Measurements from ENCODE around the gene IGFBP6. TPM values are rescaled to one million over a fixed set of nuclear protein-coding genes. Genes with fewer than 3 reads are reported as not detected.

The IGFBP6 gene
- total RNA-seq, 4 donors from 2014 or later, result 67.3 to 143 (median 77.4) TPM

DNA sequence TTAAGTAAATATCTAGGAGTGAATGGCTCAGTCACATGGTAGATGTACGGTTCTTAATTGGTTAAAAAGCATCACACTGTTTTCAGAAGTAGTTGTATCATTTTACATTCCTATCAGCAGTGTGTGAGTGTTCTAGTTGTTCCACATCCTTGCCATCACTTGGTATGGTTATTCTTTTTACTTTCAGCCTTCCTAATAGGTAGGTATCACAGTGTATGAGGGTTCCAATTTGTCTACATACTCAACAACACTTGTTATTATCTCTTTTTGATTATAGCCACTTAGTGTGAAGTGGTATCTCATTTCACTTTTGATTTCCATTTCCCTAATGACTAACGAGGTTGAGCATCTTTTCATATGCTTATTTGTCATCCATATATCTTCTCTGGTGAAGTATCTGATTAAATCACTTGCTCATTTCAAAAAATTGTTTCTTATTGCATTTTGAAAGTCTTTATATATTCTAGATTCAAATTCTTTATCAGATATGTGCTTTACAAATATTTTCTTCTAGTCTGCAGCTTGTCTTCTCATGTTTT is 14.8 kb upstream of the IGFBP6 start:
- Histone ChIP-seq H3K4me1 (peaks cover 9 to 17% of the 10 kb centered on the region in 2 donors), H3K36me3 (no peaks in the 10 kb centered on the region), H3K27me3 (no peaks in the 10 kb centered on the region), H3K4me3 (no peak overlapping the region), H3K9me3 (no peaks in the 10 kb centered on the region), H3K27ac (no peak overlapping the region)
- in situ Hi-C loops (cut with MboI; ENCODE audit: low sequenced_read_pairs in 4 of 4) (no loop called here), intact Hi-C loops (cut with DNase I; ENCODE audit: low total_unique reads) (no loop called here)
- DNase-seq (no peak), ATAC-seq (no peak)
- TF ChIP-seq POLR2A (IDR thresholded peaks at IDR 0.05), result no peak
- no peak for TF ChIP-seq CTCF (IDR thresholded peaks at IDR 0.05 in 4 of 5, conservative IDR thresholded peaks at IDR 0.05 in 1 of 5)

- Histone ChIP-seq H3K27me3 (no peaks in the 10 kb centered on the region), H3K27ac (no peak overlapping the region), H3K4me3 (no peak overlapping the region), H3K36me3 (no peaks in the 10 kb centered on the region), H3K4me1 (no peaks in the 10 kb centered on the region), H3K9me3 (no peaks in the 10 kb centered on the region)
- intact Hi-C loops (cut with DNase I; ENCODE audit: low total_unique reads), result no loop called here
- in situ Hi-C loops (cut with MboI; ENCODE audit: low sequenced_read_pairs in 4 of 4), result no loop called here
- DNase-seq (no peak), ATAC-seq (no peak)
- TF ChIP-seq CTCF (IDR thresholded peaks at IDR 0.05 in 4 of 5, conservative IDR thresholded peaks at IDR 0.05 in 1 of 5), result no peak
- TF ChIP-seq POLR2A (IDR thresholded peaks at IDR 0.05), result no peak
These were observed 11.1 kb upstream of the IGFBP6 start for GRCh38 chr12:53086361-53086760.

DNA sequence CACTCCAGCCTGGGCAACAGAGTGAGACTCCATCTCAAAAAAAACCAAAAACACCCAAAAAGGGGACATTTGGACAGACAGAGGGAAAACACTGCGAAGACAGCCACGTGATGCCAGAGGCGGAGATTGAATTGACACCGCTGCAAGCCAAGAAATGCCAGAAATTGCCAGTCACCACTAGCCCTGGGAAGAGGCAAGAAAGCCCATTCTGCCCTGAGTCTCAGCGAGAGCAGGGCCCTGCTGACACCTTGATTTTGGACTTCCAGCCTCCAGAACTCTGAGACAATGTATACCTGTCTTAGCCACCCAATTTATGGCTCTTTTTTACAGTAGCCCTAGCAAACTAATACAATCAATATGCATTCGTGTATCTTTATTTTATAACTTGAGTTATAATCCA is 7.4 kb upstream of the IGFBP6 start:
- Histone ChIP-seq H3K36me3 (no peaks in the 10 kb centered on the region), H3K27me3 (no peaks in the 10 kb centered on the region), H3K9me3 (no peaks in the 10 kb centered on the region), H3K4me1 (no peaks in the 10 kb centered on the region), H3K27ac (no peak overlapping the region), H3K4me3 (no peak overlapping the region)
- intact Hi-C loops (cut with DNase I; ENCODE audit: low total_unique reads) (no loop called here), in situ Hi-C loops (cut with MboI; ENCODE audit: low sequenced_read_pairs in 4 of 4) (no loop called here)
- DNase-seq, result no peak
- TF ChIP-seq POLR2A (IDR thresholded peaks at IDR 0.05) (no peak), CTCF (IDR thresholded peaks at IDR 0.05 in 4 of 5, conservative IDR thresholded peaks at IDR 0.05 in 1 of 5) (no peak)
- ATAC-seq, result no peak

DNA sequence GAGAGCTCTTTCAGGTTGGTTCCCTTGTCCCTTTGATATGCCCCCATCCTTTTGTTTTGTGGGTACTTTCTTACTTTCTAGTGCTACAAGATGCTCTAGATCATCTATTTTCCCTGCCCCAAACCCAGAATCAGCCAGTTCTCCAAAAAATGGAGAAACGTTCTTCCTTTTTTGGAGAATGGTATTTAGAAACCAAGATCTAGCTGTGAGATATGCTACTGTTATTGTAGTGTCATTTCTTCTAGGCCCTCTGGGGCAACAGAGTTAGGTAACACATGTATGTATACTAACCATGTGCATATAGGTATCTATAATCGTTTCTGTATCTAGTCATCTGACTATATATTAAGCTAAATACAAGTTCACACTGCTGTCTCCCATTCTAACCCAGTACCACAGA is 6.9 kb upstream of the IGFBP6 start:
- in situ Hi-C loops (cut with MboI; ENCODE audit: low sequenced_read_pairs in 4 of 4), result no loop called here
- H3K9me3 ChIP-seq, result no peaks in the 10 kb centered on the region

More for the DNA sequence above, 6.9 kb upstream of the IGFBP6 start:
- intact Hi-C loops (cut with DNase I; ENCODE audit: low total_unique reads), result no loop called here
- H3K27me3 ChIP-seq, result no peaks in the 10 kb centered on the region
- H3K36me3 ChIP-seq, result no peaks in the 10 kb centered on the region
- H3K27ac ChIP-seq, result no peak overlapping the region
- no peaks in the 10 kb centered on the region for H3K4me1 ChIP-seq
- no peak overlapping the region for H3K4me3 ChIP-seq
- TF ChIP-seq CTCF (IDR thresholded peaks at IDR 0.05 in 4 of 5, conservative IDR thresholded peaks at IDR 0.05 in 1 of 5) (no peak), POLR2A (IDR thresholded peaks at IDR 0.05) (no peak)
- DNase-seq (no peak), ATAC-seq (no peak)

All from gastrocnemius medialis (tissue), 4 donors.